GM18861 (cell line): ENCODE results near the gene CLRN3.

Source experiments
- ATAC-seq: cut with Tn5 transposase; IDR thresholded peaks from one replicate; pipeline ENCODE4 v1.9.1; 2021; ENCODE audit not compliant: unreplicated experiment

Gene CLRN3

GRCh38 chr10:127875916-127876315, 16.8 kb downstream of the CLRN3 start:
- ATAC-seq = no peak

GRCh38 chr10:127875449-127875765, 17.3 kb downstream of the CLRN3 start:
- no peak for ATAC-seq

- ATAC-seq = no peak
These were observed 17.9 kb downstream of the CLRN3 start for GRCh38 chr10:127874671-127875448.

GRCh38 chr10:127873901-127874470, 18.8 kb downstream of the CLRN3 start:
- ATAC-seq = no peak

- ATAC-seq = no peak
These were observed 19.7 kb downstream of the CLRN3 start for GRCh38 chr10:127872871-127873600.

- ATAC-seq = no peak
These were observed 20.6 kb downstream of the CLRN3 start for GRCh38 chr10:127872011-127872761.

GRCh38 chr10:127871631-127872010, 21.1 kb downstream of the CLRN3 start:
- ATAC-seq = no peak

- no peak for ATAC-seq
These were observed 23.4 kb downstream of the CLRN3 start for GRCh38 chr10:127869329-127869728.

- no peak for ATAC-seq
These were observed 24.9 kb downstream of the CLRN3 start for GRCh38 chr10:127867805-127868204.

- ATAC-seq = no peak
These were observed 26.3 kb downstream of the CLRN3 start for GRCh38 chr10:127866276-127867013.

GRCh38 chr10:127863231-127863825, 29.4 kb downstream of the CLRN3 start:
- no peak for ATAC-seq

GRCh38 chr10:127860592-127860991, 32.1 kb downstream of the CLRN3 start:
- ATAC-seq = no peak

- no peak for ATAC-seq
These were observed 36.8 kb downstream of the CLRN3 start for GRCh38 chr10:127855976-127856375.

- ATAC-seq = no peak
These were observed 37.2 kb downstream of the CLRN3 start for GRCh38 chr10:127855591-127855881.

- peak; percentile 79 for ATAC-seq
These were observed 37.8 kb downstream of the CLRN3 start for GRCh38 chr10:127854769-127855590.

GRCh38 chr10:127853868-127854768, 38.6 kb downstream of the CLRN3 start:
- ATAC-seq = peak; percentile 59

- ATAC-seq = no peak
These were observed 40.3 kb downstream of the CLRN3 start for GRCh38 chr10:127852456-127852855.

- no peak for ATAC-seq
These were observed 41.0 kb downstream of the CLRN3 start for GRCh38 chr10:127851661-127852194.
